Measurements from ENCODE around the gene BAZ2B. TPM values are rescaled to one million over a fixed set of nuclear protein-coding genes. Genes with fewer than 3 reads are reported as not detected.

The BAZ2B gene
- total RNA-seq, 2 donors from 2014 or later, result 40.2 to 47.1 TPM

DNA sequence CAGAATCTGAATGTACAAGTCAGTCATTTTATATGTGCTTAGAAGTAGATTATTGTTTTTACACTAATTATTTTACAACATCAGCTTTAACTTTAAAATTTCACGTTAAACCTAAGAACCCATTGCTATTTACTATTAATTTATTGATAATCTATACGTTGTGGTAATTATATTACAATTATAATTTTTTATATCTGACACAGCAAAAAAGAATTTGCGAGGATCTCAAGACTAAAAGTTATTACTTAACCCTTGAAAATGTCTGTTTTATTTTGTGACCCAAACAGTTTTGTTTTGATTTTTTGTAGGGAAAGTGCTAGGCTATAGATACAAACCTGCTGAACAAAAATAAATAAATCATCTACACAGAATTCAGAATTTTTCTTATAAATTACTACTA is 30.3 kb downstream of the BAZ2B start:
- Histone ChIP-seq H3K9me3 (no peaks in the 10 kb centered on the region), H3K27ac (no peak overlapping the region), H3K4me3 (no peak overlapping the region), H3K27me3 (no peaks in the 10 kb centered on the region), H3K4me1 (no peaks in the 10 kb centered on the region), H3K36me3 (no peaks in the 10 kb centered on the region)
- no peak for DNase-seq (ENCODE audit: low spot score)
- TF ChIP-seq, protein P1, sequence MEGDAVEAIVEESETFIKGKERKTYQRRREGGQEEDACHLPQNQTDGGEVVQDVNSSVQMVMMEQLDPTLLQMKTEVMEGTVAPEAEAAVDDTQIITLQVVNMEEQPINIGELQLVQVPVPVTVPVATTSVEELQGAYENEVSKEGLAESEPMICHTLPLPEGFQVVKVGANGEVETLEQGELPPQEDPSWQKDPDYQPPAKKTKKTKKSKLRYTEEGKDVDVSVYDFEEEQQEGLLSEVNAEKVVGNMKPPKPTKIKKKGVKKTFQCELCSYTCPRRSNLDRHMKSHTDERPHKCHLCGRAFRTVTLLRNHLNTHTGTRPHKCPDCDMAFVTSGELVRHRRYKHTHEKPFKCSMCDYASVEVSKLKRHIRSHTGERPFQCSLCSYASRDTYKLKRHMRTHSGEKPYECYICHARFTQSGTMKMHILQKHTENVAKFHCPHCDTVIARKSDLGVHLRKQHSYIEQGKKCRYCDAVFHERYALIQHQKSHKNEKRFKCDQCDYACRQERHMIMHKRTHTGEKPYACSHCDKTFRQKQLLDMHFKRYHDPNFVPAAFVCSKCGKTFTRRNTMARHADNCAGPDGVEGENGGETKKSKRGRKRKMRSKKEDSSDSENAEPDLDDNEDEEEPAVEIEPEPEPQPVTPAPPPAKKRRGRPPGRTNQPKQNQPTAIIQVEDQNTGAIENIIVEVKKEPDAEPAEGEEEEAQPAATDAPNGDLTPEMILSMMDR (IDR thresholded peaks at IDR 0.05), result no peak

GRCh38 chr2:159585622-159586021 is 30.7 kb downstream of the BAZ2B start:
- Histone ChIP-seq H3K9me3 (peaks cover 0 to 3% of the 10 kb centered on the region in 2 donors), H3K4me3 (no peak overlapping the region), H3K27ac (no peak overlapping the region), H3K27me3 (no peaks in the 10 kb centered on the region), H3K4me1 (no peaks in the 10 kb centered on the region), H3K36me3 (no peaks in the 10 kb centered on the region)
- TF ChIP-seq, protein P1 (IDR thresholded peaks at IDR 0.05), result no peak
- DNase-seq (ENCODE audit: low spot score), result no peak

GRCh38 chr2:159584796-159585195 is 31.6 kb downstream of the BAZ2B start:
- Histone ChIP-seq H3K4me1 (no peaks in the 10 kb centered on the region), H3K27me3 (no peaks in the 10 kb centered on the region), H3K36me3 (no peaks in the 10 kb centered on the region), H3K9me3 (peaks cover 0 to 6% of the 10 kb centered on the region in 2 donors), H3K27ac (no peak overlapping the region), H3K4me3 (no peak overlapping the region)
- DNase-seq (ENCODE audit: low spot score), result no peak
- TF ChIP-seq, protein P1 (IDR thresholded peaks at IDR 0.05), result no peak

GRCh38 chr2:159573846-159574606 is 42.3 kb downstream of the BAZ2B start:
- H3K36me3 ChIP-seq, result no peaks in the 10 kb centered on the region
- no peak overlapping the region for H3K4me3 ChIP-seq
- H3K4me1 ChIP-seq, result no peaks in the 10 kb centered on the region
- DNase-seq (ENCODE audit: low spot score), result no peak
- H3K27me3 ChIP-seq, result no peaks in the 10 kb centered on the region
- H3K27ac ChIP-seq, result no peak overlapping the region
- H3K9me3 ChIP-seq, result peaks cover 0 to 4% of the 10 kb centered on the region in 2 donors
- TF ChIP-seq, protein P1 (IDR thresholded peaks at IDR 0.05), result no peak

- no peak overlapping the region for H3K4me3 ChIP-seq
- H3K27ac ChIP-seq, result no peak overlapping the region
- peaks cover 0 to 4% of the 10 kb centered on the region in 2 donors for H3K9me3 ChIP-seq
- TF ChIP-seq, protein P1 (IDR thresholded peaks at IDR 0.05), result no peak
- no peaks in the 10 kb centered on the region for H3K36me3 ChIP-seq
- H3K4me1 ChIP-seq, result no peaks in the 10 kb centered on the region
- H3K27me3 ChIP-seq, result no peaks in the 10 kb centered on the region
- no peak for DNase-seq (ENCODE audit: low spot score)
Measured at GRCh38 chr2:159573294-159573693, 43.1 kb downstream of the BAZ2B start.

DNA sequence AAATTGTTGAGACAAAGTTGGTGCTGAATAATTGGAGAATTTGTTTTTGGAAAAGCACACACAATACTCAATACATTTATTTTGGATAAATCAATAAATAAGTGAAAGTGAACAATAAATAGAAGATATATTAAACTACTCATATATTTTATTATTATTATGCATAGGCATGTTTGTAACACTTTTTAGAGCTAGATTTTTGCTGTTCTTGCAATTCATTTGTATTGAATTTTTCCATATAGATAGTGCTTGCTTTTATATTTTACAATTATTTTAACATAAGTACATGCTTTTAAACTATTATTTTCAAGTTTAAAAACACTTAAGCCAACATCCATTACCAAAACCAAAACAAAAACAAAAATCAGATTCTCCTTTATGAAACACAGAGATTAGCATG is 43.9 kb downstream of the BAZ2B start:
- H3K27me3 ChIP-seq, result no peaks in the 10 kb centered on the region
- no peak overlapping the region for H3K27ac ChIP-seq
- H3K4me1 ChIP-seq, result no peaks in the 10 kb centered on the region
- H3K9me3 ChIP-seq, result peaks cover 0 to 4% of the 10 kb centered on the region in 2 donors
- TF ChIP-seq, protein P1 (IDR thresholded peaks at IDR 0.05), result no peak
- DNase-seq (ENCODE audit: low spot score), result no peak
- H3K36me3 ChIP-seq, result no peaks in the 10 kb centered on the region
- no peak overlapping the region for H3K4me3 ChIP-seq
